Renal cortex interstitium (tissue), 11 donors: Measurements from ENCODE around the gene HCFC2. TPM values are rescaled to one million over a fixed set of nuclear protein-coding genes. Genes with fewer than 3 reads are reported as not detected.
"Not testable (repeated sequence)": the region's sequence is repeated elsewhere in the genome, so short reads cannot be mapped to it uniquely, and the experiment has no call there.

ENCODE experiments used
- DNase-seq, 11 donors: peaks; one replicate each; pipeline ENCODE4 v3.0.0-alpha.2; 2013; ENCODE audit warnings: low read depth in 9 of 11, low spot score in 4 of 11; ENCODE audit errors: extremely low read depth in 1 of 11
- polyA plus RNA-seq, 3 donors: library from polyadenylated mRNA; unstranded; fragments of 120-200 nt; gene quantifications; one replicate each; pipeline ENCODE4 v1.2.1, GENCODE V29; 2013; ENCODE audit not compliant: insufficient read length in 3 of 3

Gene HCFC2
- polyA plus RNA-seq, 3 donors = 14.8 to 19.0 (median 16.2) TPM

GRCh38 chr12:104105461-104105860 is 41.1 kb downstream of the HCFC2 start:
- DNase-seq = no peak

GRCh38 chr12:104106965-104107364 is 42.6 kb downstream of the HCFC2 start:
- DNase-seq = no peak

GRCh38 chr12:104108755-104109445 is 44.6 kb downstream of the HCFC2 start:
- DNase-seq = peak; percentile 65 to 86 (median 75)

GRCh38 chr12:104109446-104110271 is 45.3 kb downstream of the HCFC2 start:
- no peak for DNase-seq

- not testable (repeated sequence) for DNase-seq
Observed at GRCh38 chr12:104114834-104115586, 50.7 kb downstream of the HCFC2 start.

GRCh38 chr12:104115587-104115975 is 51.2 kb downstream of the HCFC2 start:
- DNase-seq = no peak

GRCh38 chr12:104121001-104121400 is 56.7 kb downstream of the HCFC2 start:
- DNase-seq = no peak

- no peak for DNase-seq
Observed at GRCh38 chr12:104122298-104122697, 58.0 kb downstream of the HCFC2 start.

- no peak for DNase-seq
Observed at GRCh38 chr12:104126548-104126947, 62.2 kb downstream of the HCFC2 start.

- no peak for DNase-seq
Observed at GRCh38 chr12:104130760-104131159, 66.4 kb downstream of the HCFC2 start.

GRCh38 chr12:104131609-104132008 is 67.3 kb downstream of the HCFC2 start:
- DNase-seq = no peak

GRCh38 chr12:104132351-104132956 is 68.1 kb downstream of the HCFC2 start:
- DNase-seq = no peak

- DNase-seq = no peak
Observed at GRCh38 chr12:104133321-104133720, 69.0 kb downstream of the HCFC2 start.

- no peak for DNase-seq
Observed at GRCh38 chr12:104133866-104134265, 69.5 kb downstream of the HCFC2 start.

- no peak for DNase-seq
Observed at GRCh38 chr12:104134882-104135281, 70.6 kb downstream of the HCFC2 start.

GRCh38 chr12:104136577-104136976 is 72.2 kb downstream of the HCFC2 start:
- peak in 1 of 11 donors; percentile 24 for DNase-seq

- peak in 7 of 11 donors; percentile 17 to 45 (median 37) for DNase-seq
Observed at GRCh38 chr12:104137001-104137901, 72.9 kb downstream of the HCFC2 start.
